ENCODE measurements around the gene ACOXL.
"Not testable (repeated sequence)": the region's sequence is repeated elsewhere in the genome, so short reads cannot be mapped to it uniquely, and the experiment has no call there.

ACOXL gene

DNA sequence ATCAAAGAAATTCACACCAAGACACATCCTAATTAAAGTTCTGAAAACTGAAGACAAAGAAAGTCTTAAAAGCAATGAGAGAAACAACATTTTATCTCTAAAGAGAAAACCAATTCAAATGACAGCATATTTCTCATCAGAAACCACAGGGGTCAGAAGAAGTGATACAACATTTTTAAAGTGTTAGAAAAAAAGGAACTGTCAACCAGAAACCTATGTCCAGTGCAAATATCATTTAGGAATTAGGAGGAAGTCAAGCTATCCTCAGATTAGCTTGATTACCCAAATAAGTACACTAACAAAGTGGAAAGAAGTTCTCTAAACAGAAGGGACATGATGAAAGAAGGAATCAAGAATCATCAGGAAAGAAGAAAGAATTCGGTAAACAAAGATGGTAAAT lies 328.8 kb downstream of the ACOXL start:
- no peak for DNase-seq (ENCODE audit: low spot score)

DNA sequence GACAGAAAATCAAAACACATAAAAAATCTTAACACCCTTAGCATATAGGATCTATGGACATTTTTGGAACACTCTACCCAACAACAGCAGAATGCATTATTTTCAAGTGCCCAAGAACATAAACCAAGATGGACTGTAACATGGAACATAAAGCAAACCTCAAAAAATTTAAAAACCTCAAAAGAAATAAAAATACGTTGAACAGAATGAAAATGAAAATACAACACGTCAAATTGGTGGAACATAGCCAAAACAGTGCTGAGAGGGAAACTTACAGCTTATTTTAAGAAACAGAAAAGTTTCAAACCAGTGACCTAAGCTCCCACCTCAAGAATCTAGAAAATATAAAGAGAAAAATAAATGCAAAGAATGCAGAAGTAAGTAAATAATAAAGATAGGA lies 330.0 kb downstream of the ACOXL start:
- DNase-seq (ENCODE audit: low spot score) = no peak

DNA sequence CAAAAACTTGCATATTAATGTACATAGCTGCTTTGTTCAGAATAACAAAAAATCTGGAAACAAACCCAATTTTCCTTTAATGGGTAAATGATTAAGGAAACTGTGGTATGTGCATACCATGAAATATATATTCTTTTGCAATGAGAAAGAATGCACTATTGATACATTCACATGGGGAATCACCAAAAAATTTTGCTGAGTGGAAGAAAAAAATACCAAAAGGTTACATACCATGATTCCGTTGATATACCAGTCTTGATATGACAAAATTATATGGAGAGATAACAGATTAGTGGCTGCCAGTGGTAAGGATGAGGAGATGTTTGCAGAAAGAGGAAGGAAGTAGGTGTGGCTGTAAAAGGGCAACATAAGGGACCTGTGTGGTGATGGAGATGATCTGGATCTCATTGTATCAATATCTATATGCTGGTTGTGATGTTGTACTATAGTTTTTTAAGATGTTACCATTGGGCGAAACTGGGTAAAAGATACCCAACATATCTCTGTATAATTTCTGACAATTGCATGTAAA lies 333.8 kb downstream of the ACOXL start:
- DNase-seq (ENCODE audit: low spot score) = no peak

DNA sequence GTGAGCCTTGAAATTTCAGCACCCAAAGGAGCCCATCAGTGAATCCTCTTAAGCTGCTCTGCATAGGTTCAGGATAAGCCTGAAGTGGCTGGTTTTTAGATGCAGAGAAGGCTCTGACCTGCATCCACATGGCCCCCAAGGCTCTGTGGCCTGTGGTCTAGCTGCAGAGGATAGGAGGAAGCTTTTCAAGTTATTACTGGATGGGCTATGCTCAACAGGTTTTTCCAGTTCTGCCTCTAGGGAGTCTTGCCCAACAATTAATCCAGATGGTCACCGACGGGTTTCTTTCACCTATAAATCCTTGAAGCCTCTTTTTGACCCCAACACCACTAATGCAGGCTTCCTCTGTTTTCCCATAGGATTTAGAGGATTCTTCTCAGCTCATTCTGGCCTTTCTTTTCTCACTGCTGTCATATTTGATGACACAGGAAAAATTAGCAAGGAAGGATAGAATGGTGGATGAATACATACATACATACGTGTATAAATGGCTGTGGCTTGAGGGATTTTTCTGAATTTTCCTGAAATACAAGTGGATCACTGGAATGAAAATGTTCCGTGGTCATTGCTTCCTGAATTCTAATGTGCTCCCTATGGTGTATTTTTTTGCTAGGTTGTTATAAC lies 336.2 kb downstream of the ACOXL start:
- DNase-seq (ENCODE audit: low spot score) = no peak

DNA sequence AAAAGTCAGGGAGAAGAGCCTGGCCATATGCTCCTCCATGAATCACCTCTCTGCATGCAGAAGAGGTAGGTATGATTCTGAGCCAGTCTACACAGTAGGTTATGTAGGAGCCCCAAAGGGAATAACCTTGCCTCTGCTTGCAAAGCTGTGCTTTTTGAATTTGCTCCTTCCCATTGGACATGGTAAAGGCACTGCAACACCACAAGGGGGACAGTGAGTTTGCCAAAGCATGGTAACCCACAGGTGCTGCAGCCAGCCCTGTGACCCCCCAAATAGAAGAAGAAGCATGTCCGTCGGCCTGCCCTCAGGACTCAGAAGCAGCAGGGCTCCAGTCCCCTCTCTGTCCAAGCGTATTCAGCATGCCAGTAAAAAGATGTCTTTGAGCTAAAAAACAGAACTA lies 337.3 kb downstream of the ACOXL start:
- DNase-seq (ENCODE audit: low spot score) = no peak

DNA sequence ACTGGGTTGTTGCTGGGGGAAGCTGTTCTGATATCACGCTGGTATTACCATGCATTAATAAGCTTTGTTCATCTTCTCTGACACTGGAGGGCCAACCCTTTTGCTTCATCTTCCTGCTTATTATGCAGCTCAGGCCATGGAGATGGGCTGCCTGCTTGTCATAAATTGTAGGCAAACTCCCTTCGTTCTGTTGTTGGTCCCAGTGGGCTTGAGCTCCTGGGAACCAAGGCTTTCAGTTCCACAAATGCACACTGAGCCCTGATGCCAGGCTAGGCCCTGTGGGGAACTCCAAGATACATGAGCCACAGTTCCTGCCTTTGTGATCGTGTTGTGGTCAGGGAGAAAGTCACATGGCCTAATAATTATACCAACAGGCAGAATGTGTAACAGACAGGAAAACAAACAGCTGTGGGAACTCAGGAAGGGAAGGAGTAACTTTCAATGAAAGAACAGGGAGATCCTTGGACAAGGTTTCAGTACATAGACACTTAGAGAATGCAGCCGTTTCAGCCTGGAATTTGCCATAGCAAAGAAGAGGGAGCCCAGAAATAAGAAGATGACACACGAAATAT lies 339.3 kb downstream of the ACOXL start:
- no peak for DNase-seq (ENCODE audit: low spot score)

DNA sequence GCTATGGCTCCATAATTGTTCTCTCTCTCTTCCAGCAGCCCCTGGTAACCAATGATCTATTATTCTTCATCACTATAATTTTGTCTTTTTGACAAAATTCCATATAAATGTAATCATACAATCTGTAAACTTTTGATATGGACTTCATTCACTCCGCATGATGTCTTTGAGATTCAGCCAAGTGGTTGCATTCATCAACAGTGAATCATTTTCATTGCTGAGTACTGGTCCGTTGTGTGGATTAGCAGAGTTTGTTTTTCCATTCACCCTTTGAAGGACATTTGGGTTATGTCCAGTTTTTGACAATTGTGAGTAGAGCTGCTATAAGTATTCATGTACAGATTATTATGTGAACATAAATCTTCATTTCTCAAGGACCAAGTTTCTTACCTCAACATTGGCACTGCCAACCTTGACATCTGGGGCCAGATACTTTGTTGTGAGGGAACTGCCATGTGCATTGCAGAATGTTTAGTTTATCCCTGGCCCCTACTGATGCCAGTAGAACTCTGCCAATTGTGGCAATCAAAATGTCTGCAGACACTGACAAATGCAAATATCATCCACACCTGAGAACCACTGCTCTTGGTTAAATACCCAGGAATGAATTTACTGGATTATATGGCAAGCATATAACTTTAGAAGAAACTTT lies 340.0 kb downstream of the ACOXL start:
- DNase-seq (ENCODE audit: low spot score) = no peak

DNA sequence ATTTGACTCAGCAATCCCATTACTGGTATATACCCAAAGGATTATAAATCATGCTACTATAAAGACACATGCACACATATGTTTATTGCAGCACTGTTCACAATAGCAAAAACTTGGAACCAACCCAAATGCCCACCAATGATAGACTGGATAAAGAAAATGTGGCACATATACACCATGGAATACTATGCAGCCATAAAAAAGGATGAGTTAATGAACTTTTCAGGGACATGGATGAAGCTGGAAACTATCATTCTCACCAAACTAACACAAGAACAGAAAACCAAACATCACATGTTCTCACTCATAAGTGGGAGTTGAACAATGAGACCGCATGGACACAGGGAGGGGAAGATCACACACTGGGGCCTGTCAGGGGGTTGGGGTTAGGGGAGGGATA lies 350.3 kb downstream of the ACOXL start:
- DNase-seq (ENCODE audit: low spot score) = not testable (repeated sequence)

DNA sequence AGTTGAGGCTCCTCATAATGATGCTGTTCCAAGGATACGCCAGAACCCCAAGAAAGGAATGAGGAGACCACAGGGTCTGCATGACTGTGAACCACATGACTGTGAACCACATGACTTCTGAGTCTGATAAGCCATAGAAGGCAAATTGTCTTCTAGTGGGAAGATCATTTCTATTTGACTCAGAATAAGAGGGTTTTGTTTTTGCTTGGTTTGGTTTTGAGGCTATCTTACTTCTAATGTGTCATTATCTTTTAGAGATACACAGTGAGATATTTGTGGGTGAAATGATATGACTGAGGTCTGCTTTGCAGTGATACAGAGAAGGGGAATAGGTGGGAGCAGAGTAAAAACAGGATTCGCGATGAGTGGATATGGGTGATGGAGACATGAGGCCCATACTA lies 359.4 kb downstream of the ACOXL start:
- no peak for DNase-seq (ENCODE audit: low spot score)

DNA sequence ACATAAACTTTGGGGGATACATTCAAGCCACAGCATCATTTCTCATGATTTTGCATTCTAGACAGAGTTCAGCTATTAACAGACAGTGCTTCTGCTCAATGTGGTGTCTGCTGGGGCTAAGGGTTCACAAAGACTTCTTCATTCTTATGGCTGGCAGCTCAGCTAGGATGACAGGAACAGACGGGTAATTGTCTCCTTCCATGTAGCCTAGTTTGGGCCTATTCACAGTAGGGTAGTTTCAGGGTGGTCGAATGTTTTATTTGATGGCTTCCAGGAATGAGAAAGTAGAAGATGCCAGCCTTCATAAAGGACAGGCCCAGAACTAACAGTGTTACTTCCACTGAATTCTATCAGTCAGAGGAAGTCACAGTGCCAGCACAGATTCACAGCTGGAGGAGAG lies 362.3 kb downstream of the ACOXL start:
- no peak for DNase-seq (ENCODE audit: low spot score)

DNA sequence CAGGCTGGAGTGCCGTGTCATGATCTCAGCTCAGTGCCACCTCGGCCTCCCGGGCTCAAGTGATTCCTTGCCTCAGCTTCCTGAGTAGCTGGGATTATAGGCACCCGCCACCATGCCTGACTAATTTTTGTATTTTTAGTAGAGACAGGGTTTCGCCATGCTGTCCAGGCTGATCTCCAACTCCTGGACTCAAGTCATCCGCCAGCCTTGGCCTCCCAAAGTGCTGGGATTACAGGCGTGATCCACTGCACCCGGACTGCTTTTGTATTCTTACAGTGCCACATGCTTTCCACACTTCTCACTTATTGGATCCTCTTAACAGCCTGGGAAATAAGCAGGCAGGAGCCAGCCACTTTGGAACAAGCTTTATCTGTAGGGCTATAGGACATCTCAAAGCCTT lies 363.1 kb downstream of the ACOXL start:
- DNase-seq (ENCODE audit: low spot score) = no peak

DNA sequence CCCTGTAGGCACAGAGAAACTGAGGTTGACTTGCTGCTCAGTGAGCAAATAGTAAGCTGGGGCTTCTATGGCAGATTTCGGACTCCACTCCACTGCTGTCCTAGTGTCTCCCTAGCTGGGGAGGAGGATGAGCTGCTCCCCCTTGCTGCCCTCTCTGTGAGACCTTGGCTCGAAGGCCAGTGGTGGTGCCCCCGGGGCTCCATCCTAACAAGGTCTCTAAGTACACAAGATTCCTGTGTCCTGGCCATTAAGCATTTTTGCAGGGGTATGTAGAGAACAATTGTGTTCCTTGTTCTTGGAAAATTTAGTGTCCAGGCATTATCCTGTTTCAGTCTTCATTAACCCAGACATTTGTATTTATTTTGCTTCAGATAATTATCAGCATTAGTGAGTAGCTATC lies 367.0 kb downstream of the ACOXL start:
- no peak for DNase-seq (ENCODE audit: low spot score)

DNA sequence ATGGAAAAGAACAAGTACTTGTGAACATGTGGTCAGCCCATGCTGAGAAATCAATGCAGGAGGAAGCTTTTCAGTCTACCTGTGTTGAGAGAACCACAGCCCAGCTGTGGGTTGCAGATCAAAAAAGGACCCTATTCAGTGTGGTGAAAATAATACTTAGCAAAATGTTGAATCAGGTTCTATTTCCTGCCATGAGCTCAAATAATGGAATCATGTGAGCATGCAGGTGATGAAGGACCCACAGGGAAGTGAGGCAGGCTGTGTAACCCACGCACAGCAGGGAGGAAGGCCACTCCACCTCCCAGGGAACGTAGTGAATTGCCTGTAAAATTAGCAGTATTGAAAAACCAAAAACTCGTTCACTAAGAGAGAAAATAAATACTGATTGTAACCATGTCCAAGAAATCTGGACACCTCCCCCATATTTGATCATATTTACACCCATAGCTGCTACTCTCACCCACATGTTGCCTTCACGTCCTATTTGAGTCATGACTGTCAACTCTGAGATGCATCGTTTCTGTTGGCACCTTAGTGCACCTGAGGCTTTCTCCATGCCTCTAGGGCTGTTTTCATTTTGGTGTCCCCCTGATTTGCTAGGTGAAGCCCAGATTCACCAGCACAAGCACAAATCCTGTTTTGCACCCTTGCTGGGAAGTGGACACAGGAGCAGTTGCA lies 367.9 kb downstream of the ACOXL start:
- no peak for DNase-seq (ENCODE audit: low spot score)

DNA sequence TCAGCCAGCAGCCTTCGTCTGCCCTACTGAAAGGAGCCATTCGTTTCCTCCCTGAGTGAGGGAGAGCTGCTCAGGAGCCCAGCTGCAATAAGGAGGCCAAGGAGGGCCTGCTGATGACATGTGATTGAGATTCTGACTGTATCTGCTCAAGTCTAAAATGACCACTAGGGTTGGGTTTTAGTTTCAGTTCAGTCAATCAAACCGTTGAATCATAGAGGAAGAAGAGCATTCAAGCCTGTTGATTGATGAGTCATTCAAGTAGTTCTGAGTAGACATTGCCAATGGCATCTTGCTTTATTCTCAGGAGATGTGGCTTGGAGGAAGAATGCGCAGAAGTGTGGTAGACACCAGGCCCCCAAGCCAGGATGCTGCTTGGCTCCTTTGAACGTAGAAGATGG lies 368.4 kb downstream of the ACOXL start:
- DNase-seq (ENCODE audit: low spot score) = no peak

DNA sequence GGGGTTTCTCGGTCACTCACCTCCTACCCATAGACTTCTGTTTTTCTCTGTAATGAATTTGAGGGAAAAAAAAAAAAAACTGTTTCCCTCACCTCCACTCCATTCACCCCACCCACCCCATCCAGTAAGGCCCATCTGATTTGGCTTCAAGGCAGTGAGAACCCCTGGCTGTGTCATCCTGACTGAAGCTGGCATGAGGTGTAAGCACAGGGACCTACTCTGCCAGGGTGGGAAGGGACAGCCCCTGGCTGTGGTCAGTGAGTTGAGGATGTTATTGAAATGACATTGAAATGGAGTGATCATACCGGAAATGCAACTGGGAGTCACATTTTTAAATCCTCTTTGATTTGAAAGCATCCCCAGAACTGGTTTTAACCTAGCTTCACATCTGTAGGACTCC lies 369.2 kb downstream of the ACOXL start:
- DNase-seq (ENCODE audit: low spot score) = no peak

DNA sequence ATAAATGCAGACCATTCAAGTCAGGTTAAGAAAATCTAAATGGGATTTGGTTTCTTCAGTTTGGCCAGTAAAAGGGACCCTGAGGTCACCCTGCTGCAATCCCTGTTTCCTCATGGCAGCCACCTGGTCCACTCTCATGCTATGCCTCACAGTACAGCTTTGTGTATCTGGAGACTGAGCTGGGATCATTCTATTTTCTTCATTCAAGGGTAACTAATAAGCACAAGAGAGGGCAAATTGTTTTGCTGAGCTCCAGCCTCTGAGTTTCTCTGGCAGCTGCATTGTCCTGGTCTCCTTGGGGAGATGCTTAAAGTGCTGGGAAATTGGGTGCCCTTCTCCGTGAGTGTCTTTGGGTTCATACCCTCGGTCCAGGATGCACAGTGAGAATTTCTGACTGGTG lies 369.8 kb downstream of the ACOXL start:
- DNase-seq (ENCODE audit: low spot score) = no peak

DNA sequence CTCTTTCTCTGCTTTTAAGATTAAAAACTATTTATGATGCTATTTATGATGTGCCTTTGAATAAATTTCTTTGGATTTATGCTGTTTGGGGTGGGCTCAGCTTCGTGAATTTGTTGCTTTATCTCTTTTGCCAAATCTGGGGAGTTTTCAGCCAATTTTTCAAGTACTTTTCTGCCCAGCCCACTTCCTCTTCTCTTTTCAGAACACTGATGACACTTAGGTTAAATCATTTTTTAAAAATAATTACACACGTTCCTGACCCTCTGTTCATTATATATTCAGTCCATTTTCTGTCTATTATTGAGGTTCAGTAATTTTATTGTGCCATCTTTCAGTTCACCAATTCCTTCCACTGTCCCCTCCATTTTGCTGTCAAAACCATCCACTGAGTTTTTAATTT lies 373.6 kb downstream of the ACOXL start:
- no peak for DNase-seq (ENCODE audit: low spot score)

DNA sequence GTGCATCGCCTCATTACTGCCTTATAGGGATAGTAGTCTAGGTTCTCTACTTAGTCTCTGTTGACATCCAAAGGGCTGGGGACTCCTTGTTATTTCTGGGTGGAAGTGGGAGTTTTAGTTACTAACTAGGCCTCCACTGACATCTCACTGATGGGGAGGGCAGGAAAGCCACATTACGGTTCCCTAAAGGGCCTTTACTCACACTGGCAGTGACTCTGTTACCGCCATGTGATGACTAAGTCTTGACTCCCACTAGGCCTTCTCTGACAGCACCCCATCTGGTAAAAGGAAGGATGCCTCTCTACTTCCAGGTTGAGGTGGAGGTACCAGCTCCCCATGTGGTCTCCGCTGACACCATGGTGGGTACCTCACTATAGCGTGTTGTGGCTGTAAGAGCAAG lies 374.3 kb downstream of the ACOXL start:
- DNase-seq (ENCODE audit: low spot score) = no peak

DNA sequence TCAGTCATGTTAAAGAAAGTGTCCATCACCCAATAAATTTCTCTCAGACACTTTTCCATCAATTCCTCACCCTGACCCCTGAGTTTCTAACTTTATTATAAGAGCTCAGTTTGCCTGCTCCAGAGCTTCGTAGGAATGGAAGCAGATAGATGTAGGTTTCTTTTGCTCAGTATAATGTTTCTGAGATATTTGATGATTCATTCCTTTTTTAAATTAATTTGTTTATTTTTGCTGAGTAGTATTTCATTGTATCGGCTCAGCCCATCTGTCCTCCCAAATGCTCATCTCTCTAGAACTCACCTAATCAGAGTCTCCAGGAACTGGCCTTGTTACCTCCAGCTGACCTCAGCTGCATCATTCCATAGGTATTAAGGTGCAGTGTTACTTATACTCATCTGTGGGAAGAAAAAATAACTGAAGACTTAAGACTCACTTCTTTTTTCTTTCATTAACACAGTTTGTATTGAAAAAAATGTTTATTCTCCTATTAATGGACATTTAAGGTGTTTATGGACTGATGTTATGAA lies 376.4 kb downstream of the ACOXL start:
- DNase-seq (ENCODE audit: low spot score) = no peak

DNA sequence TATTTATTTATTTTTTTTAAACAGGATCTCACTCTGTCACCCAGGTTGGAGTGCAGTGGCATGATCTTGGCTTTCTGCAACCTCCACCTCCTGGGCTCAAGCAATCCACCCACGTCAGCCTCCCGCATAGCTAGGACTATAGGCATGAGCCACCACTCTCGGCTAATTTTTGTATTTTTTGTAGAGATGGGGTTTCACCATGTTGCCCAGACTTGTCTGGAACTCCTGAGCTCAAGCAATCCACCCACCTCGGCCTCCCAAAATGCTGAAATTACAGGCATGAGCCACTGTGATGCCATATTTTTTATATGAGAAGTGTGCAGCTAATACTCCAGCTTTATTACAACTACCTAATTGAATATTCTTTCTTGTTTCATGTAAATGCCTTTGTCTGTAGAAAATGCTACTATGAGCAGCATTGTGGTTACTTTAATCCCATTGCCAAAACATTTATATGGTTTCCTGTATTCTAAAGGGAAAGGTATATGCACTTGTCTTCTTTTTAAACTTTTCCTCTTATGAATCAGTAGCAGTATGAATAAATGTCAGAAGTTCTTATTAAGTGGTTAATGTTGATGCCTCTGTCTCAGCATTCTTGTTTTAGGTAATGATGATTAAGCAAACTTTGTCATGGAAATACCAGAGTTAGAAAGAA lies 378.9 kb downstream of the ACOXL start:
- DNase-seq (ENCODE audit: low spot score) = no peak

DNA sequence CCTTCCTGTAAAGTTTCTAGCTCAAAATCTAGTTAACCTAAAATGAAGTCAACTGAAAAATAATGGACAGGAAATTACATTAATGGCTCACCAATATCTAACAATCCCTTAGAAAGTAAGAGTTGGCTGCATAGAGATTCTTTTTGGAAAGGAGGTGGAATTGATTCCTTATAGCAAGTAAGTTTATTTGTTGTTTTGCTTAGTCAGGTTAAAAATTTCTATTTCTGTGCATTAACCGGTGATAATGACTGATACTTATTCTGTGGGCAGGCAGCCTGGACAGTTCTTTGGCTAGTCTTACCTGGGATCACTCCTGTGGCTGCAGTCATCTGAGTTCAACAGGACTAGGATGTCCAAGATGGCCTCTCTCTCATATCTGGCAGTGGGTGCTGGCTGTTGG lies 381.5 kb downstream of the ACOXL start:
- no peak for DNase-seq (ENCODE audit: low spot score)

DNA sequence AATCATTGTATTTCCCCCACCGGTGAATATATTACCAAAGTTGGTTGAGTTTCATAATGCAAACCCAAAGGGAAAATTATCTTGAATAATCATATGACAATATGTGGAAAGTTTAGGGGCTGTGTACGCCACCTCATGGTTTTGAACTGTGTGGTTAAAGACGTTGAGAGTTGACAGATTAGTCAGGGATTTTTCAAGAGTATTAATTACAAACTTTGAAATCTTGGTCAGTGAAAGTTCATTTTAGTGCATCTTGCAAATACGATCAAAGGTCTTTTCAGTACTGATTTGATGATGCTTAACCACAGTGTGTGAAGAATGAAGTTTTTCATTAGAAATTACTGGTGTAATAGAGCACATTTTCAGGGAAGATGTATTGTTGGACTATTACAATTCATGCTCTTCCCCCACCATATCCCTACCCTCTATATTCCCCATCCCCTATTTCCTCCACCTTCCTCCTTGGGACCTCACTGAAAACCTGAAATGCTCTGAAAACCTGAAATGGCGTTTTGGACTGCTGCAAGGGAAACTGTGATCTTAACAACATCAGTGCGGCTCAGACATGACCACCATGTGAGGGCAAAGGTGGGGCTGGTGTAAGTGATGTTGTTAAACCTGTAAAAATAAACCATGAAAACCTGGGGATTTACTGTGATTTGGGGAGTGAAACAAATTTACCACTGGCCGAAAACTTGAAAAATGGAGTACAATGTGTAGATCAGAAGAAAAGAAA lies 383.8 kb downstream of the ACOXL start:
- DNase-seq (ENCODE audit: low spot score) = no peak
